ENCODE measurements around the gene CFDP1. TPM values are rescaled to one million over a fixed set of nuclear protein-coding genes. Genes with fewer than 3 reads are reported as not detected.

CFDP1 gene
- total RNA-seq, 1 donor: 41.3 TPM

GRCh38 chr16:75310541-75310940, 122.8 kb downstream of the CFDP1 start:
- Histone ChIP-seq H3K27ac (ENCODE audit: low read depth, low read length) (no peak overlapping the region), H3K27me3 (ENCODE audit: insufficient read depth, low read length) (no peaks in the 10 kb centered on the region), H3K4me2 (ENCODE audit: insufficient read depth, low read length) (no peak overlapping the region), H3K4me3 (ENCODE audit: insufficient read depth, low read length) (no peak overlapping the region), H4K20me1 (ENCODE audit: insufficient read depth, low read length) (no peaks in the 10 kb centered on the region), H3K36me3 (ENCODE audit: insufficient read depth, low read length) (no peaks in the 10 kb centered on the region), H3K4me1 (ENCODE audit: insufficient read depth, low read length) (peaks cover 24% of the 10 kb centered on the region), H3K79me2 (ENCODE audit: insufficient read depth, low read length) (peaks cover 2% of the 10 kb centered on the region), H3K9me3 (ENCODE audit: low read depth, low read length) (no peaks in the 10 kb centered on the region), H2AFZ (ENCODE audit: low read length) (no peak overlapping the region)
- no peak for DNase-seq (ENCODE audit: insufficient read length, low spot score, missing footprints)
- no peak for TF ChIP-seq CTCF (IDR thresholded peaks at IDR 0.05; ENCODE audit: extremely low read depth, low read depth, low read length)

- no peaks in the 10 kb centered on the region for H4K20me1 ChIP-seq (ENCODE audit: insufficient read depth, low read length)
- DNase-seq (ENCODE audit: insufficient read length, low spot score, missing footprints): no peak
- H3K27me3 ChIP-seq (ENCODE audit: insufficient read depth, low read length): no peaks in the 10 kb centered on the region
- H3K27ac ChIP-seq (ENCODE audit: low read depth, low read length): no peak overlapping the region
- peaks cover 2% of the 10 kb centered on the region for H3K79me2 ChIP-seq (ENCODE audit: insufficient read depth, low read length)
- no peak for TF ChIP-seq CTCF (IDR thresholded peaks at IDR 0.05; ENCODE audit: extremely low read depth, low read depth, low read length)
- H3K36me3 ChIP-seq (ENCODE audit: insufficient read depth, low read length): no peaks in the 10 kb centered on the region
- H3K4me2 ChIP-seq (ENCODE audit: insufficient read depth, low read length): no peak overlapping the region
- H3K9me3 ChIP-seq (ENCODE audit: low read depth, low read length): no peaks in the 10 kb centered on the region
- H3K4me1 ChIP-seq (ENCODE audit: insufficient read depth, low read length): peaks cover 29% of the 10 kb centered on the region
- H3K4me3 ChIP-seq (ENCODE audit: insufficient read depth, low read length): no peak overlapping the region
- no peak overlapping the region for H2AFZ ChIP-seq (ENCODE audit: low read length)
Observed at GRCh38 chr16:75309899-75310430, 123.3 kb downstream of the CFDP1 start.

GRCh38 chr16:75309156-75309555, 124.1 kb downstream of the CFDP1 start:
- H3K4me2 ChIP-seq (ENCODE audit: insufficient read depth, low read length): no peak overlapping the region
- DNase-seq (ENCODE audit: insufficient read length, low spot score, missing footprints): no peak
- peaks cover 37% of the 10 kb centered on the region for H3K4me1 ChIP-seq (ENCODE audit: insufficient read depth, low read length)
- no peak overlapping the region for H2AFZ ChIP-seq (ENCODE audit: low read length)
- no peaks in the 10 kb centered on the region for H3K36me3 ChIP-seq (ENCODE audit: insufficient read depth, low read length)
- no peak overlapping the region for H3K4me3 ChIP-seq (ENCODE audit: insufficient read depth, low read length)
- H4K20me1 ChIP-seq (ENCODE audit: insufficient read depth, low read length): no peaks in the 10 kb centered on the region
- H3K9me3 ChIP-seq (ENCODE audit: low read depth, low read length): no peaks in the 10 kb centered on the region
- no peaks in the 10 kb centered on the region for H3K27me3 ChIP-seq (ENCODE audit: insufficient read depth, low read length)
- peaks cover 2% of the 10 kb centered on the region for H3K79me2 ChIP-seq (ENCODE audit: insufficient read depth, low read length)
- no peak for TF ChIP-seq CTCF (IDR thresholded peaks at IDR 0.05; ENCODE audit: extremely low read depth, low read depth, low read length)
- no peak overlapping the region for H3K27ac ChIP-seq (ENCODE audit: low read depth, low read length)

GRCh38 chr16:75308011-75308410, 125.3 kb downstream of the CFDP1 start:
- H3K4me3 ChIP-seq (ENCODE audit: insufficient read depth, low read length): no peak overlapping the region
- no peaks in the 10 kb centered on the region for H4K20me1 ChIP-seq (ENCODE audit: insufficient read depth, low read length)
- H3K9me3 ChIP-seq (ENCODE audit: low read depth, low read length): no peaks in the 10 kb centered on the region
- peaks cover 38% of the 10 kb centered on the region for H3K4me1 ChIP-seq (ENCODE audit: insufficient read depth, low read length)
- TF ChIP-seq CTCF (IDR thresholded peaks at IDR 0.05; ENCODE audit: extremely low read depth, low read depth, low read length): no peak
- no peak overlapping the region for H2AFZ ChIP-seq (ENCODE audit: low read length)
- peaks cover 2% of the 10 kb centered on the region for H3K79me2 ChIP-seq (ENCODE audit: insufficient read depth, low read length)
- H3K27ac ChIP-seq (ENCODE audit: low read depth, low read length): no peak overlapping the region
- peaks cover 5% of the 10 kb centered on the region for H3K36me3 ChIP-seq (ENCODE audit: insufficient read depth, low read length)
- H3K27me3 ChIP-seq (ENCODE audit: insufficient read depth, low read length): no peaks in the 10 kb centered on the region
- no peak overlapping the region for H3K4me2 ChIP-seq (ENCODE audit: insufficient read depth, low read length)
- DNase-seq (ENCODE audit: insufficient read length, low spot score, missing footprints): no peak

All from osteoblast (primary cell).